Measurements from ENCODE around the gene CYTH3.

DNA sequence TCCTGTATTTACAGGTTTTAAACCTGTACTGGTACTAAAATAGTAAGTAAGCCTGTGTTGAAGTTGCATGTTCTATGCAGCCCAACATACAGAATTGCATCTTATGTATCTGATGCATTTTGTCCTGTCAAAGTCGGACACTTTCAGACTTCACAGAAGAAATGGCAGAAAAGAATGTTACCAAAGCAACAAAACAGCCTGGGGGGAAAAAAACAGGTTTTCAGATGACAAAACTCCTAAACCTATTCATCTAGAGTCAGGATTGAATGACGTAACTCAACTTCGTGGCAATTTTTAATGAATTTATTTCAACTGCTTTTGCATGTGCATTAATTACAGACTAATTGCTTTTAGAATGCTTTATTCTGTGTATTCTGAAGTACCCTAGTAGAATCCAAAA lies 28.4 kb downstream of the CYTH3 start:
- TF ChIP-seq CTCF (optimal IDR thresholded peaks at IDR 0.05 in 1 of 3, IDR thresholded peaks at IDR 0.05 in 1 of 3, conservative IDR thresholded peaks at IDR 0.05 in 1 of 3; ENCODE audit: extremely low read depth in 1 of 3, insufficient read depth in 2 of 3, low read length in 3 of 3) = no peak
- TF ChIP-seq EZH2 (IDR thresholded peaks at IDR 0.05; ENCODE audit: low read length) = no peak
